Lung microvascular endothelial cell (primary cell): Measurements from ENCODE around the gene ECSIT. TPM values are rescaled to one million over a fixed set of nuclear protein-coding genes. Genes with fewer than 3 reads are reported as not detected.
A peak's percentile ranks its signal among the peaks of the same experiment; 100 is the strongest.

Source experiments
- DNase-seq, 2 donors: peaks; one replicate each; pipeline versions ENCODE4 v3.0.0 to v3.0.0-alpha.2; 2010; ENCODE audit warnings: low read depth in 2 of 2
- total RNA-seq: library from RNA; depleted of rRNA; stranded (reverse); fragments of >200 nt; gene quantifications from 2 replicates; pipeline ENCODE4 v1.2.1, GENCODE V29; 2014

The ECSIT gene
- total RNA-seq, 1 donor from 2014 or later: 21.4 TPM

- DNase-seq: no peak
Measured at GRCh38 chr19:11504502-11505031, 24.4 kb downstream of the ECSIT start.

- DNase-seq: no peak
Measured at GRCh38 chr19:11499890-11500420, 29.0 kb downstream of the ECSIT start.

GRCh38 chr19:11499220-11499726 lies 29.7 kb downstream of the ECSIT start:
- no peak for DNase-seq

DNA sequence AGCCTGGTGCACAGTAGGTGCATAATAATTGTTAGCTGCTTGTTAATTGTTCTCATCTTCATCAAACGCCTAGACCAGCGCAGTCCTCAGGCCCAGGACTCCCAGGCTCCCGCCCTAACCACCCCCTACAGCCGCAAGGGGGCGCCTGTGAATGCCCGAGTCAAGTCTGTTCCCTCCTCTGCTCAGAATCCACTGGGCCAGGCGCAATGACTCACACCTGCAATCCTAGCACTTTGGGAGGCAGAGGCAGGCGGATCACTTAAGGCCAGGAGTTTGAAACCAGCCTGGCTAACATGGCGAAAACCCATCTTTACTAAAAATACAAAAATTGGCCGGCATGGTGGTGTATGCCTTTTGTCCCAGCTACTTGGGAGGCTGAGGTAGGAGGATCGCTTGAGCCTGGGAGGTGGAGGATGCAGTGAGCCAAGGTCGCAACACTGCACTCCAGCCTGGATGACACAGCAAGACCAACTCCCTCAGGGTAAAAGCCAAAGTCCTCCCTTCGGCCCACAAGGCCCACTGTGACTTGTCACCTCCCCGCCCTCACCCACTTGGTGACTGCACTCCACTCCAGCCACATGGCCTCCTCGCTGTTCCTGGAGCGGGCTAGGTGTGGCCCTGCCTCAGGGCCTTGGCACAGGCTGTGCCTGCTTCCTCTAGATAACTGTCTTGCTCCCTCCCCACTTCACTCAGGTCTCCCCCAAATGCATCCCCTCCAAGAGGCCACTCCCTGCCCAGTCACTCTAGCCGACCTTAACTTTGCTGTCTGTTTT lies 32.4 kb downstream of the ECSIT start:
- DNase-seq: peak; percentile 82 to 85

- DNase-seq: no peak
Measured at GRCh38 chr19:11495885-11496284, 33.0 kb downstream of the ECSIT start.

DNA sequence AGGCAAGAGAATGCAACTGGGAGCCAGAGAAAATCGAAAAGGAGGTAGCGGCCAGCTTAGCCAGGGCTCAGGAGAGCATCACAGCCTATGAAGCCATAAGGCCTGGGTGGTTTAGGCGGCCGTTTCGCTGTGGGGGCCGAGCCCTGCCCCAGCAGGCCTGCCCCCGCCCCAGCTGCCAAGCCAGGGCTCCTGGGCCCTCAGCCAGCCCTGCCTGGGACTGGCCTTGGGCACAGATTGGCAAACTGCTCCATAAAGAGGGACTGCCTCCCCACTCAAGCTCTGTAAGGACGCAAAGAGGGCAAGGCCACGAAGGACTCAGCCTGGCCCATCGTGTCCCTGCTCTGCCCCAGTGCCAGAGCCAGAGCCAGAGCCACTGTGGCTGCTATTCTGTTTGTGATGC lies 33.5 kb downstream of the ECSIT start:
- DNase-seq: no peak

DNA sequence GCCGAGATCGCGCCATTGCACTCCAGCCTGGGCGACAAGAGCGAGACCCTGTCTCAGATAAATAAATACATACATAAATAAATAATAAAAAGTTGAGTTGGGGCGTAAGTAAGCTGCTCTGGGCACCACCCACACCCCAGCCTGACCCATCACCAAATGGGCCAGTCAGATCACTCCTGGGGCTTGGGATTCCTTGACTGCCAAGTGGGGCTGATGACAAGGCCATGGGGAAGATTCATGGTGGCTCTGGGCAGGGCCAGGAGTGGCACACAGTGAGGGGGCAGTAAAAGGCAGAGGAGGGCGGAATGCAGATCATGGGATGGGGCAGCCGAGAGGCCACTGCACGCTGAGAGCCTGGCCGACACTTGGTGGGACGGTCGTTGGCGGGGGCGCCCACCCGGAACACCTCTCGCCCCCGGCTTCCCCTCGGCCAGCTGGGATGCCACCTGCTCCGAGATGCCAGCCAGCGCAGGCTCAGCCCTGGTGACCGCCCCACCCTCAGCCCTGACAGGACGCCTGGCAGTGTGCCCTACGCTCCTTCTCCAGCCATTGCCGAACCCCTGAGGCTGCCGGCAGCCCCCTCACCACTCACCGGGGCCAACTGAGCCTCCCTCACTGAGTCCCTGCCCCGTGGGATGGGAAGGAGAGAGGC lies 34.2 kb downstream of the ECSIT start:
- no peak for DNase-seq

- DNase-seq: no peak
Measured at GRCh38 chr19:11489378-11489777, 39.6 kb downstream of the ECSIT start.

GRCh38 chr19:11486661-11487503 lies 42.1 kb downstream of the ECSIT start:
- no peak for DNase-seq

GRCh38 chr19:11485245-11485837 lies 43.6 kb downstream of the ECSIT start:
- DNase-seq: no peak

- no peak for DNase-seq
Measured at GRCh38 chr19:11483366-11484111, 45.4 kb downstream of the ECSIT start.

GRCh38 chr19:11482384-11483050 lies 46.4 kb downstream of the ECSIT start:
- peak; percentile 85 to 91 for DNase-seq

- DNase-seq: peak; percentile 83 to 88
Measured at GRCh38 chr19:11481534-11482383, 47.2 kb downstream of the ECSIT start.

GRCh38 chr19:11480715-11481533 lies 48.0 kb downstream of the ECSIT start, which contains the start of gene ELAVL3:
Gene ELAVL3 (minus strand): TSS chr19:11481046. CDS start chr19:11480608, 438 bp downstream.
- DNase-seq: peak in 1 of 2 donors; percentile 23

DNA sequence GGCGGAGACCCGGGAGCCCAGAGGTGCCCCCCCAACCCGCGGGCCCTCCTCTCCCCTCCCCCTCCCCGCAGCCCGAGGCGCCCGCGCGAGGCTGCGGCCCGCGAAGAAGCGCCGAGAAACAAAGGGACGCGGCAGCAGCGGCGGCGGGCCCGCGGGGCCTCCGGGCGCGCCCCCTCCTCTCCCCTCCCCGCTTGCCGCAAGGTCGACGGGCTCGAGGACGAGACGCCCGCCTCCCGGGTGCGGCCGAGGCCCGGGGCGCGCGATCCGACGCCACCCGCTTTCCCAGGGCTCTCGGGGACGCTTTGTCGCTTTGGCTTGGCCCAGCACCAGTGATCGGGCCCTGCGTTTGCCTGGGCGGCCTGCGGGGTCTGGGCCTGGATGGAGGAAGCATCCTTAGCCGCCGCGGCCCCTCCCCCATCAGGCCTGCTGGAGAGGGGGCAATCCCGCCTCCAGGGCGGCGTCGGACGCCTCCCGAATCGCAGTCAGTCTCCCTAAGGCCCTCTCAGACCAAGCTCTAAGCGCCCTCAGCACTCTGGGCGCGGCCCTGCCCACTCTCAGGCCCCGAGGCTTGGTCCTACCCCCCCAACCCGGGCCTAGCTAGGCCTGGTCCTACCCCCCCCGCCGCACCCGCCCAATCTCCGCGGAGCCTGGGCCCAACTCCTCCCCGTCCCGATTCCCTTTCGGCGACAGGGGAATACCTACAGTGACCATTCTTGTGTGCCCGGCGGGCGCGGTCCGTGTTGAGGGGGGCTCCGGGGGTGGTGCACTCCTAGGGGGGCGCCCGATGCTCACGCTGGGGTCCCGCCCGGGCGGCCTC lies 48.8 kb downstream of the ECSIT start:
- DNase-seq: no peak

- no peak for DNase-seq
Measured at GRCh38 chr19:11479090-11479897, 49.6 kb downstream of the ECSIT start.
